HCT116 (cell line): ENCODE results near the gene CIB4. TPM values are rescaled to one million over a fixed set of nuclear protein-coding genes. Genes with fewer than 3 reads are reported as not detected.

Source experiments
- ATAC-seq: fragments of 200-7000 bp; cut with Tn5 transposase; 2 replicates; pipeline ENCODE4 v1.9.1; 2020; ENCODE audit warnings: mild to moderate bottlenecking, moderate library complexity
- BruUV-seq: library from RNA; stranded (reverse); fragments of 400-500 nt; replicated peaks from 2 replicates; lab custom pipeline; 2021; lab: Mats Ljungman, UMichigan
- CTCF ChIA-PET: fragments of 300-600 bp; sonication (Branson Sonifier 250); formaldehyde crosslinking; loops from one replicate; lab custom pipeline; 2021; ENCODE audit warnings: antibody characterized with exemption; lab: Charles Lee
- POLR2A ChIA-PET: fragments of 300-600, 350-600 bp; sonication (Branson Sonifier 250); formaldehyde crosslinking; loops from one replicate; lab custom pipeline; 2021; ENCODE audit warnings: antibody characterized with exemption; lab: Charles Lee
- RAD21 ChIA-PET, 2 experiments: fragments of 300-600 bp; sonication (Branson Sonifier 250); formaldehyde crosslinking; loops; one replicate each; lab custom pipeline; 2023; ENCODE audit warnings: low total read pairs in 2 of 2; ENCODE audit not compliant: uncharacterized antibody in 2 of 2, unreplicated experiment in 2 of 2, low non-redundant PET in 1 of 2; lab: Charles Lee
- DNase-seq: peaks from one replicate; pipeline ENCODE4 v3.0.0-alpha.2; 2010; ENCODE audit warnings: low read depth, low spot score
- H2AFZ ChIP-seq: fragments of 200-600 bp; shearing (Covaris generic), sonication (generic); 2 replicates; pipeline ENCODE4 v1.6.1; 2017; ENCODE audit warnings: low read depth, mixed run types, mixed read lengths, antibody characterized with exemption, low read length; ENCODE audit not compliant: poor library complexity, severe bottlenecking
- H3K27ac ChIP-seq: 2 replicates; pipeline ENCODE4 v1.5.1; 2012; ENCODE audit warnings: low read depth, low read length
- H3K27me3 ChIP-seq: fragments of 200-600 bp; sonication (generic); 2 replicates; pipeline ENCODE4 v1.6.1; 2016; ENCODE audit warnings: mixed run types, low read length, mixed read lengths; ENCODE audit not compliant: insufficient read depth
- H3K36me3 ChIP-seq, 2 experiments: fragments of 200-500 bp in 1 of 2; fragments of 200-600 bp in 1 of 2; sonication (Bioruptor generic) in 1 of 2; sonication (generic) in 1 of 2; 2 replicates each; pipeline versions ENCODE4 v1.5.1 to v1.6.1; 2014 to 2016; ENCODE audit warnings: low read length in 2 of 2, inconsistent platforms in 1 of 2, mixed read lengths in 1 of 2, mixed run types in 1 of 2; ENCODE audit not compliant: insufficient read depth in 2 of 2, control insufficient read depth in 1 of 2
- H3K4me1 ChIP-seq, 2 experiments: fragments of 200-600 bp in 1 of 2; sonication (generic) in 1 of 2; 2 replicates each; pipeline versions ENCODE4 v1.5.1 to v1.6.1; 2012 to 2017; ENCODE audit warnings: low read length in 2 of 2, inconsistent platforms in 1 of 2, mild to moderate bottlenecking in 1 of 2, mixed read lengths in 1 of 2, mixed run types in 1 of 2, moderate library complexity in 1 of 2; ENCODE audit not compliant: insufficient read depth in 2 of 2, control insufficient read depth in 1 of 2
- H3K4me2 ChIP-seq: fragments of 200-600 bp; sonication (generic); 2 replicates; pipeline ENCODE4 v1.6.1; 2017; ENCODE audit warnings: mixed run types, low read length, mixed read lengths
- H3K4me3 ChIP-seq, 2 experiments: fragments of 200-600 bp in 1 of 2; sonication (generic) in 1 of 2; replicated peaks in 1 of 2; 2 replicates each; pipeline ENCODE4 v1.5.1; 2011 to 2016; ENCODE audit warnings: low read length in 2 of 2, control low read depth in 1 of 2, low read depth in 1 of 2, mild to moderate bottlenecking in 1 of 2, mixed read lengths in 1 of 2, mixed run types in 1 of 2
- H3K79me2 ChIP-seq: fragments of 200-600 bp; sonication (generic); 2 replicates; pipeline ENCODE4 v1.6.1; 2017; ENCODE audit warnings: mild to moderate bottlenecking, mixed run types, low read length, moderate library complexity, mixed read lengths; ENCODE audit not compliant: insufficient read depth
- H3K9ac ChIP-seq: fragments of 200-600 bp; sonication (generic); 2 replicates; pipeline ENCODE4 v1.6.1; 2016; ENCODE audit warnings: low read length, mixed read lengths
- H3K9me2 ChIP-seq: fragments of 200-600 bp; sonication (generic), shearing (Covaris generic); 2 replicates; pipeline ENCODE4 v1.6.1; 2017; ENCODE audit warnings: mixed run types, mild to moderate bottlenecking, moderate library complexity; ENCODE audit not compliant: insufficient read depth
- H3K9me3 ChIP-seq, 2 experiments: fragments of 200-500 bp in 1 of 2; fragments of 200-600 bp in 1 of 2; sonication (Bioruptor generic) in 1 of 2; sonication (generic) in 1 of 2; 2 replicates each; pipeline ENCODE4 v1.6.1; 2014 to 2017; ENCODE audit warnings: low read length in 2 of 2, mixed read lengths in 2 of 2, inconsistent platforms in 1 of 2, low read depth in 1 of 2, mild to moderate bottlenecking in 1 of 2, mixed run types in 1 of 2, moderate library complexity in 1 of 2; ENCODE audit not compliant: control insufficient read depth in 1 of 2, insufficient read depth in 1 of 2
- H4K20me1 ChIP-seq: fragments of 200-600 bp; sonication (generic), shearing (Covaris generic); 2 replicates; pipeline ENCODE4 v1.6.1; 2017; ENCODE audit warnings: mixed run types, mild to moderate bottlenecking, moderate library complexity; ENCODE audit not compliant: insufficient read depth
- CBX3 ChIP-seq: IDR thresholded peaks from 2 replicates; pipeline ENCODE4 v1.6.1; 2012; ENCODE audit warnings: low read depth
- CEBPB ChIP-seq: IDR thresholded peaks from 2 replicates; pipeline ENCODE4 v1.6.1; 2012; ENCODE audit warnings: low read depth
- EGR1 ChIP-seq: IDR thresholded peaks from 2 replicates; pipeline ENCODE4 v1.6.1; 2012; ENCODE audit warnings: low read depth
- ELF1 ChIP-seq: IDR thresholded peaks from 2 replicates; pipeline ENCODE4 v1.6.1; 2012; ENCODE audit warnings: low read depth, borderline replicate concordance
- EZH2phosphoT487 ChIP-seq: fragments of 200-600 bp; IDR thresholded peaks from 2 replicates; pipeline ENCODE4 v1.6.1; 2018; ENCODE audit warnings: antibody characterized with exemption, borderline replicate concordance
- FOSL1 ChIP-seq: IDR thresholded peaks from 2 replicates; pipeline ENCODE4 v1.6.1; 2012; ENCODE audit warnings: low read depth
- JUND ChIP-seq: IDR thresholded peaks from 2 replicates; pipeline ENCODE4 v1.6.1; 2012
- POLR2A ChIP-seq: IDR thresholded peaks from 2 replicates; pipeline ENCODE4 v1.7.0; 2011; ENCODE audit warnings: borderline replicate concordance; ENCODE audit not compliant: insufficient read depth, insufficient read length; ENCODE audit errors: extremely low read depth
- POLR2AphosphoS5 ChIP-seq: IDR thresholded peaks from 2 replicates; pipeline ENCODE4 v1.6.1; 2011; ENCODE audit warnings: mild to moderate bottlenecking, low read depth, low read length, moderate library complexity
- RAD21 ChIP-seq: IDR thresholded peaks from 2 replicates; pipeline ENCODE4 v1.6.1; 2012; ENCODE audit warnings: low read depth, mild to moderate bottlenecking
- REST ChIP-seq: IDR thresholded peaks from 2 replicates; pipeline ENCODE4 v1.6.1; 2012; ENCODE audit warnings: low read depth
- SIN3A ChIP-seq: IDR thresholded peaks from 2 replicates; pipeline ENCODE4 v1.6.1; 2012; ENCODE audit warnings: low read depth
- SP1 ChIP-seq: IDR thresholded peaks from 2 replicates; pipeline ENCODE4 v1.6.1; 2012; ENCODE audit warnings: low read depth
- SRF ChIP-seq: IDR thresholded peaks from 2 replicates; pipeline ENCODE4 v1.6.1; 2012; ENCODE audit warnings: low read depth
- TCF7L2 ChIP-seq: IDR thresholded peaks from 2 replicates; pipeline ENCODE4 v1.7.0; 2011; ENCODE audit warnings: borderline replicate concordance, inconsistent platforms; ENCODE audit not compliant: insufficient read depth, insufficient read length; ENCODE audit errors: extremely low read depth
- YY1 ChIP-seq: IDR thresholded peaks from 2 replicates; pipeline ENCODE4 v1.6.1; 2011; ENCODE audit warnings: low read length, low read depth, moderate library complexity, mild to moderate bottlenecking; ENCODE audit not compliant: insufficient replicate concordance; ENCODE audit errors: extremely low read depth
- ZBTB33 ChIP-seq: IDR thresholded peaks from 2 replicates; pipeline ENCODE4 v1.6.1; 2011; ENCODE audit warnings: mild to moderate bottlenecking, low read length, moderate library complexity; ENCODE audit not compliant: insufficient replicate concordance; ENCODE audit errors: extremely low read depth
- ZFX ChIP-seq: fragments of 450-650 bp; IDR thresholded peaks from 2 replicates; pipeline ENCODE4 v1.6.1; 2017
- ZNF274 ChIP-seq: fragments of 200-500 bp; sonication (Bioruptor generic); IDR thresholded peaks from 2 replicates; pipeline ENCODE4 v1.6.1; 2014; ENCODE audit warnings: mild to moderate bottlenecking, low read depth, low read length, inconsistent platforms
- intact Hi-C: fragments of 100-400 bp; cut with micrococcal nuclease; formaldehyde crosslinking; loops from 2 replicates; pipeline ENCODE4 v1.10.0; 2022
- total RNA-seq: library from RNA; stranded (reverse); gene quantifications from one replicate; pipeline ENCODE4 v1.2.1, GENCODE V29; 2021; ENCODE audit not compliant: unreplicated experiment
- TF ChIP-seq, protein P1 (sequence below): IDR thresholded peaks from 2 replicates; pipeline ENCODE4 v1.6.1; 2012
- TF ChIP-seq, protein P2 (sequence below): IDR thresholded peaks from 2 replicates; pipeline ENCODE4 v1.6.1; 2012

Gene CIB4
- total RNA-seq, 1 experiment from 2014 or later = not detected

DNA sequence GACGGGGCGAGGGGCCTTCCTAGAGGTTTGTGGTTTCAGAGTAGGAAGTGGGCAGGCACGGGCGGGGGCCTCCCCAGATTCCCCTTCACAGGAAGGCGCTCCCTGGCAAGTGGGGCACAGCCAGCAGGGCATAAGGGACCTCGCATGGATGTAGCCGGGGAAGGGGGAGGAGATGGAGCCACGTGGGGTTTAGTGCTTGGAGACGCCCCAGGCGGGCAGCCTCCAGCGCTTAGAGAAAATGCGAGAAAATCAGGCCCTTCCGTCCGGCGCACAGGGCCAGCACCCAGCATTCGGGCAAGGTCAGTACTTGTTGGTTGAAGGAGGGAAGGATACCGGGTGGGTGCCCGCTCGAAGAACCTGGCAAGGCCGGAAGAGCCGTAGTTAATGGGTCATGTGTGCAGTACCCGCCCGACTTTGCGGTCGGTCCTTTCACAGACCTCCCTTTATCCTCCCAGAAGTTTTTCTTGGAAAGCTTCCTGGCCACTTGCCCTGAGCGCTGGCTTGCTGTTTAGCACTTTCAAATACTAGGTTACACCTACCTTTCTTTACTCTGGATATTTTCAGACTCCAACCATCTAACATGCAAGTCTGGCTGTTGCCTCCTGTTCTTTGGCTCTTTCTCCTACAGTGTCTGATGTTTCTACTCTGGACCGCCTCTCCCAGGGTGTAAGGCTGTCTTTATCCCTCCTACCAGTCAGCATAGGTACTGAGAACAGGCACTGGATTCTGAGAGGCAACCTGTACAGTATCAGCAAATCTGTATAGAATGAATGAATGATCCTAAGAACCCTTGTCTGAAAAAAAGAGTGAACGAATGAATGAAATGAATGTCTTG, 78.1 kb downstream of the CIB4 start:
- BruUV-seq = no TSS peak
- Histone ChIP-seq H3K36me3 (no peaks in the 10 kb centered on the region), H3K4me3 (peak overlapping the region; percentile 59 to 65), H3K9ac (peak overlapping the region; percentile 68), H3K27me3 (no peaks in the 10 kb centered on the region), H3K9me2 (no peaks in the 10 kb centered on the region), H3K9me3 (no peaks in the 10 kb centered on the region), H3K4me1 (peaks cover 20 to 27% of the 10 kb centered on the region in 2 experiments), H3K79me2 (no peaks in the 10 kb centered on the region), H3K4me2 (peak overlapping the region; percentile 92), H3K27ac (peak overlapping the region; percentile 44), H2AFZ (peak overlapping the region; percentile 62), H4K20me1 (no peaks in the 10 kb centered on the region)
- ChIA-PET RAD21 (no interaction called here), POLR2A (no interaction called here), CTCF (interaction anchor here (1.1 to 1.9 kb wide), 2 partner anchors 15 to 183 kb away, joined by 3 to 10 read pairs; no protein-coding TSS in a partner anchor)
- peak; percentile 29 for DNase-seq
- TF ChIP-seq ZFX (peak; percentile 19; the same call in 1 of the 2 replicates), YY1 (no peak), SRF (no peak), ZNF274 (no peak), CBX3 (no peak), POLR2A (no peak), REST (no peak), ZBTB33 (no peak), CEBPB (no peak), RAD21 (no peak), POLR2AphosphoS5 (no peak), EZH2phosphoT487 (no peak), SIN3A (no peak), JUND (no peak), ELF1 (no peak), TCF7L2 (peak; percentile 17), FOSL1 (no peak), EGR1 (no peak), SP1 (no peak)
- TF ChIP-seq, protein P1, sequence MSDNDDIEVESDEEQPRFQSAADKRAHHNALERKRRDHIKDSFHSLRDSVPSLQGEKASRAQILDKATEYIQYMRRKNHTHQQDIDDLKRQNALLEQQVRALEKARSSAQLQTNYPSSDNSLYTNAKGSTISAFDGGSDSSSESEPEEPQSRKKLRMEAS = peak; percentile 74; the same call in 1 of the 2 replicates
- TF ChIP-seq, protein P2, sequence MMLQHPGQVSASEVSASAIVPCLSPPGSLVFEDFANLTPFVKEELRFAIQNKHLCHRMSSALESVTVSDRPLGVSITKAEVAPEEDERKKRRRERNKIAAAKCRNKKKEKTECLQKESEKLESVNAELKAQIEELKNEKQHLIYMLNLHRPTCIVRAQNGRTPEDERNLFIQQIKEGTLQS = no peak
- peak; percentile 74 for ATAC-seq
- intact Hi-C loops = no loop called here
